ENCODE data around the gene GUCY1A2.

- no peak for TF ChIP-seq CTCF (IDR thresholded peaks at IDR 0.05)
- no peak for TF ChIP-seq POLR2A (IDR thresholded peaks at IDR 0.05; ENCODE audit: low read depth)
- TF ChIP-seq POLR2AphosphoS5 (IDR thresholded peaks at IDR 0.05), result no peak
These were observed 138.3 kb downstream of the GUCY1A2 start for GRCh38 chr11:106879832-106880546.
